ENCODE measurements around the gene WDR33. TPM values are rescaled to one million over a fixed set of nuclear protein-coding genes. Genes with fewer than 3 reads are reported as not detected.

The WDR33 gene
- total and polyA plus RNA-seq, 2 of the 13 experiments (the other 11 are each of a cell fraction or from before 2014, with no cell fraction given): 54.9 to 78.2 TPM

DNA sequence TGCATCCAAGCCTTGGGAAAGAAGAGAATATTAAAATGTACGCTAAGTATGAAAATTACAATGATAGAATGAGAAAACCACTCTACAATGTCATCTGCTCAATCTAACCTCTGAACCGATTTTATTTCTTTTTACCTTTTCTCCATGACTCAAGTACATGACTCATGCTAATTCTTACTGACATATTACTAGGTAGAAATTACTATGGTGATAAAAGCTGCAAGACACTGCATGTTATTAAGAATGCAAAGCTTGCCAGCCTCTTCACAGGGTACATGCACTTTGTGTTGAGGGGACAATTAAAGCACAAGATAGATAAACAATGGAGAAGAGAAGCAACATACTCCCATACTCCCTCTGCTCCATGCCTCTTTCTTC, 89.0 kb downstream of the WDR33 start (continued):
- TF ChIP-seq ZNF670 (CRISPR knock-in tag; IDR thresholded peaks at IDR 0.05; ENCODE audit: borderline replicate concordance) (no peak), HDAC1 (CRISPR knock-in tag; IDR thresholded peaks at IDR 0.05) (no peak)

DNA sequence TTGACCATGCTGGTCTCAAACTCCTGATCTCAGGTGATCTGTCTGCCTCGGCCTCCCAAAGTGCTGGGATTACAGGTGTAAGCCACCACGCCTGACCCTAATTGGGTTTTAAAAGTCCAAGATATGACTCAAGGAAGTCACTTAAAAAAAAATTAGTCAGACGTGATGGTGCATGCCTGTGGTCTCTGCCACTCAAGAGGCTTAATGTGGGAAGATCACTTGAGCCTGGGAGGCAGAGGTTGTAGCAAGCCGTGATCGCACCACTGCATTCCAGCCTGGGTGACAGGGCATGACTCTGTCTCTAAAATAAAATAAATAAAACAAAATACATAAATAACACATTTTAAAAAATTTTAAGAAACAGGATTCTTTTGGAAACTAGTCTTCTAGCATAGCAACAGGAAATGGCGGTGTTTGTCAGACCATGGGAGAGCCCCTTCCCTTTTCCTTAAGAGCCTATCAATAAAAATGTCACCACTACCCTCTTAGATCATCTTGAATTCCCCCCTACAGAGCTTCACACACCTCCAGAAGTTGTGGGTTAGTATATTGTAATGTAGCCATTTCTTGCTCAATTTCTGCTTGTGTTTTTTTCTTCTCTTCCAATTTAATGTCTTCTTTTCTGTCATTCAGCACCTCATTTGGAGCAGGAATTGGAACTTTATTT, 89.5 kb downstream of the WDR33 start:
- ATAC-seq (no peak), DNase-seq (ENCODE audit: low spot score) (no peak), FAIRE-seq (no peak)
- no peaks in the 10 kb centered on the region for H3K27me3 ChIP-seq (ENCODE audit: control insufficient read depth in 1 of 2, insufficient read depth in 2 of 2, low read length in 2 of 2)
- H2AFZ ChIP-seq (ENCODE audit: low read length): no peak overlapping the region
- H3K27ac ChIP-seq (ENCODE audit: extremely low read length, insufficient read depth, low read length): no peak overlapping the region
- POLR2A ChIA-PET: no interaction called here
- no TSS peak for BruUV-seq (replicated peaks)
- H3K4me2 ChIP-seq (ENCODE audit: low read depth, low read length): no peak overlapping the region
- in situ Hi-C loops (cut with HindIII; ENCODE audit: extremely low pct_ligation_motif_present, low pct_unique_long_range_greater_than_20kb): no loop called here
- H3K79me2 ChIP-seq (ENCODE audit: insufficient read depth, low read length): no peaks in the 10 kb centered on the region
- H3K4me1 ChIP-seq (ENCODE audit: insufficient read depth, low read length): peaks cover 12% of the 10 kb centered on the region
- CTCF ChIA-PET (ENCODE audit: low intra/inter-chr PET ratio, low total read pairs): no interaction called here
- H4K20me1 ChIP-seq (ENCODE audit: insufficient read depth, low read length): no peaks in the 10 kb centered on the region
- intact Hi-C loops (cut with micrococcal nuclease; ENCODE audit: unreplicated experiment): no loop called here
- no peak overlapping the region for H3K9ac ChIP-seq (ENCODE audit: insufficient read depth, low read depth, low read length)
- H3K4me3 ChIP-seq (replicated peaks in 1 of 3; ENCODE audit: insufficient read depth in 1 of 3, low read depth in 2 of 3, low read length in 3 of 3): no peak overlapping the region
- peaks cover 20 to 66% of the 10 kb centered on the region in 2 experiments for H3K36me3 ChIP-seq (replicated peaks in 1 of 2; ENCODE audit: control insufficient read depth in 1 of 2, insufficient read depth in 2 of 2, low read length in 2 of 2)
- WGBS (ENCODE audit: low lambda C conversion rate): 96% methylated on average over 6 of the region's 6 CpGs
- no peaks in the 10 kb centered on the region for H3K9me3 ChIP-seq (ENCODE audit: low read length)
- TF ChIP-seq, protein P1, sequence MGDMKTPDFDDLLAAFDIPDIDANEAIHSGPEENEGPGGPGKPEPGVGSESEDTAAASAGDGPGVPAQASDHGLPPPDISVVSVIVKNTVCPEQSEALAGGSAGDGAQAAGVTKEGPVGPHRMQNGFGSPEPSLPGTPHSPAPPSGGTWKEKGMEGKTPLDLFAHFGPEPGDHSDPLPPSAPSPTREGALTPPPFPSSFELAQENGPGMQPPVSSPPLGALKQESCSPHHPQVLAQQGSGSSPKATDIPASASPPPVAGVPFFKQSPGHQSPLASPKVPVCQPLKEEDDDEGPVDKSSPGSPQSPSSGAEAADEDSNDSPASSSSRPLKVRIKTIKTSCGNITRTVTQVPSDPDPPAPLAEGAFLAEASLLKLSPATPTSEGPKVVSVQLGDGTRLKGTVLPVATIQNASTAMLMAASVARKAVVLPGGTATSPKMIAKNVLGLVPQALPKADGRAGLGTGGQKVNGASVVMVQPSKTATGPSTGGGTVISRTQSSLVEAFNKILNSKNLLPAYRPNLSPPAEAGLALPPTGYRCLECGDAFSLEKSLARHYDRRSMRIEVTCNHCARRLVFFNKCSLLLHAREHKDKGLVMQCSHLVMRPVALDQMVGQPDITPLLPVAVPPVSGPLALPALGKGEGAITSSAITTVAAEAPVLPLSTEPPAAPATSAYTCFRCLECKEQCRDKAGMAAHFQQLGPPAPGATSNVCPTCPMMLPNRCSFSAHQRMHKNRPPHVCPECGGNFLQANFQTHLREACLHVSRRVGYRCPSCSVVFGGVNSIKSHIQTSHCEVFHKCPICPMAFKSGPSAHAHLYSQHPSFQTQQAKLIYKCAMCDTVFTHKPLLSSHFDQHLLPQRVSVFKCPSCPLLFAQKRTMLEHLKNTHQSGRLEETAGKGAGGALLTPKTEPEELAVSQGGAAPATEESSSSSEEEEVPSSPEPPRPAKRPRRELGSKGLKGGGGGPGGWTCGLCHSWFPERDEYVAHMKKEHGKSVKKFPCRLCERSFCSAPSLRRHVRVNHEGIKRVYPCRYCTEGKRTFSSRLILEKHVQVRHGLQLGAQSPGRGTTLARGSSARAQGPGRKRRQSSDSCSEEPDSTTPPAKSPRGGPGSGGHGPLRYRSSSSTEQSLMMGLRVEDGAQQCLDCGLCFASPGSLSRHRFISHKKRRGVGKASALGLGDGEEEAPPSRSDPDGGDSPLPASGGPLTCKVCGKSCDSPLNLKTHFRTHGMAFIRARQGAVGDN (CRISPR knock-in tag; IDR thresholded peaks at IDR 0.05): no peak
- no peak for TF ChIP-seq SRSF9 (IDR thresholded peaks at IDR 0.05; ENCODE audit: borderline replicate concordance, insufficient read depth, low read depth, low read length, poor library complexity, severe bottlenecking)
- no peak for TF ChIP-seq NFATC3 (CRISPR knock-in tag; IDR thresholded peaks at IDR 0.05)
- TF ChIP-seq, protein P2, sequence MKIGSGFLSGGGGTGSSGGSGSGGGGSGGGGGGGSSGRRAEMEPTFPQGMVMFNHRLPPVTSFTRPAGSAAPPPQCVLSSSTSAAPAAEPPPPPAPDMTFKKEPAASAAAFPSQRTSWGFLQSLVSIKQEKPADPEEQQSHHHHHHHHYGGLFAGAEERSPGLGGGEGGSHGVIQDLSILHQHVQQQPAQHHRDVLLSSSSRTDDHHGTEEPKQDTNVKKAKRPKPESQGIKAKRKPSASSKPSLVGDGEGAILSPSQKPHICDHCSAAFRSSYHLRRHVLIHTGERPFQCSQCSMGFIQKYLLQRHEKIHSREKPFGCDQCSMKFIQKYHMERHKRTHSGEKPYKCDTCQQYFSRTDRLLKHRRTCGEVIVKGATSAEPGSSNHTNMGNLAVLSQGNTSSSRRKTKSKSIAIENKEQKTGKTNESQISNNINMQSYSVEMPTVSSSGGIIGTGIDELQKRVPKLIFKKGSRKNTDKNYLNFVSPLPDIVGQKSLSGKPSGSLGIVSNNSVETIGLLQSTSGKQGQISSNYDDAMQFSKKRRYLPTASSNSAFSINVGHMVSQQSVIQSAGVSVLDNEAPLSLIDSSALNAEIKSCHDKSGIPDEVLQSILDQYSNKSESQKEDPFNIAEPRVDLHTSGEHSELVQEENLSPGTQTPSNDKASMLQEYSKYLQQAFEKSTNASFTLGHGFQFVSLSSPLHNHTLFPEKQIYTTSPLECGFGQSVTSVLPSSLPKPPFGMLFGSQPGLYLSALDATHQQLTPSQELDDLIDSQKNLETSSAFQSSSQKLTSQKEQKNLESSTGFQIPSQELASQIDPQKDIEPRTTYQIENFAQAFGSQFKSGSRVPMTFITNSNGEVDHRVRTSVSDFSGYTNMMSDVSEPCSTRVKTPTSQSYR (CRISPR knock-in tag; IDR thresholded peaks at IDR 0.05; ENCODE audit: borderline replicate concordance): no peak
- TF ChIP-seq, protein P3, sequence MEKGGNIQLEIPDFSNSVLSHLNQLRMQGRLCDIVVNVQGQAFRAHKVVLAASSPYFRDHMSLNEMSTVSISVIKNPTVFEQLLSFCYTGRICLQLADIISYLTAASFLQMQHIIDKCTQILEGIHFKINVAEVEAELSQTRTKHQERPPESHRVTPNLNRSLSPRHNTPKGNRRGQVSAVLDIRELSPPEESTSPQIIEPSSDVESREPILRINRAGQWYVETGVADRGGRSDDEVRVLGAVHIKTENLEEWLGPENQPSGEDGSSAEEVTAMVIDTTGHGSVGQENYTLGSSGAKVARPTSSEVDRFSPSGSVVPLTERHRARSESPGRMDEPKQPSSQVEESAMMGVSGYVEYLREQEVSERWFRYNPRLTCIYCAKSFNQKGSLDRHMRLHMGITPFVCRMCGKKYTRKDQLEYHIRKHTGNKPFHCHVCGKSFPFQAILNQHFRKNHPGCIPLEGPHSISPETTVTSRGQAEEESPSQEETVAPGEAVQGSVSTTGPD (CRISPR knock-in tag; IDR thresholded peaks at IDR 0.05): no peak
- TF ChIP-seq ZFP62 (CRISPR knock-in tag; IDR thresholded peaks at IDR 0.05): no peak
- TF ChIP-seq ZNF331 (CRISPR knock-in tag; IDR thresholded peaks at IDR 0.05): no peak
- TF ChIP-seq ZNF431 (CRISPR knock-in tag; IDR thresholded peaks at IDR 0.05; ENCODE audit: borderline replicate concordance, low read depth): no peak
- TF ChIP-seq MYC (CRISPR knock-in tag; IDR thresholded peaks at IDR 0.05; ENCODE audit: borderline replicate concordance): no peak
- TF ChIP-seq MYNN (CRISPR knock-in tag; IDR thresholded peaks at IDR 0.05; ENCODE audit: low read depth): no peak
- no peak for TF ChIP-seq JUNB (CRISPR knock-in tag; IDR thresholded peaks at IDR 0.05; ENCODE audit: borderline replicate concordance)
- no peak for TF ChIP-seq SP140L (CRISPR knock-in tag; IDR thresholded peaks at IDR 0.05; ENCODE audit: borderline replicate concordance)
